Measurements from ENCODE around the gene CR2. TPM values are rescaled to one million over a fixed set of nuclear protein-coding genes. Genes with fewer than 3 reads are reported as not detected.

Gene CR2
- total RNA-seq, 1 experiment from 2014 or later = not detected

- Histone ChIP-seq H3K4me2 (ENCODE audit: low read length) (no peak overlapping the region), H3K9me2 (replicated peaks; ENCODE audit: low read length) (no peaks in the 10 kb centered on the region), H3K27ac (ENCODE audit: low read length) (no peak overlapping the region), H3K4me1 (ENCODE audit: insufficient read depth, low read length) (no peaks in the 10 kb centered on the region), H3K9ac (ENCODE audit: low read length) (no peak overlapping the region), H3K79me2 (ENCODE audit: low read length) (no peaks in the 10 kb centered on the region), H3K4me3 (ENCODE audit: low read length) (no peak overlapping the region), H4K20me1 (ENCODE audit: low read length) (no peaks in the 10 kb centered on the region), H2AFZ (ENCODE audit: low read length) (no peak overlapping the region), H3F3A (ENCODE audit: low read length, unreplicated experiment) (no peaks in the 10 kb centered on the region), H3K27me3 (ENCODE audit: low read length) (peaks cover 64% of the 10 kb centered on the region), H3K36me3 (ENCODE audit: low read depth, low read length) (no peaks in the 10 kb centered on the region), H3K9me3 (ENCODE audit: low read length) (no peaks in the 10 kb centered on the region)
- DNase-seq (no peak), ATAC-seq (no peak)
- ChIA-PET POLR2A (ENCODE audit: unreplicated experiment) (no interaction called here), CTCF (no interaction called here)
- intact Hi-C loops (cut with micrococcal nuclease) = no loop called here
- no peak for TF ChIP-seq EZH2phosphoT487 (IDR thresholded peaks at IDR 0.05; ENCODE audit: borderline replicate concordance, low read length)
- no TSS peak for BruUV-seq (replicated peaks)
These were observed 24.2 kb upstream of the CR2 start for GRCh38 chr1:207429963-207430362.

DNA sequence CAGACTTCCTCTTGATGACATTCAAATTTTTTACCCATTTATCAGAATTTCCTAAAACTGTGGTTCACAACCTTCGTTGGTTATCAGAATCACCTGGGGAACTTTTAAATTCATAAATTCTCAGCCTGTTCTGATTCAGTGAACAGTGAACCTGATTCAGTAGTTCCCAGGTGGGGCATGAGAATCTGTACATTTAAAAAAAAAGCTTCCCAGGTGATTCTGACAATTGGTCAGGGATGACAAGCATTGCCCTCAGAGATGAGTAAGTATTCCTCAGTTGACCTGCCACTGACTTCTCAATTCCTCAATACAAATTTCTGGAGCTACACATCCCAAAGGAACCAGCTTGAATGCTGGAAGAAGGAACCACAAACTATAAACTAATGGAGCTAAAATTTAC is 23.5 kb upstream of the CR2 start:
- DNase-seq (peak; percentile 16), ATAC-seq (no peak)
- Histone ChIP-seq H2AFZ (ENCODE audit: low read length) (no peak overlapping the region), H3K9ac (ENCODE audit: low read length) (no peak overlapping the region), H3K9me3 (ENCODE audit: low read length) (no peaks in the 10 kb centered on the region), H3F3A (ENCODE audit: low read length, unreplicated experiment) (no peaks in the 10 kb centered on the region), H3K79me2 (ENCODE audit: low read length) (no peaks in the 10 kb centered on the region), H3K4me2 (ENCODE audit: low read length) (no peak overlapping the region), H3K36me3 (ENCODE audit: low read depth, low read length) (no peaks in the 10 kb centered on the region), H3K4me3 (ENCODE audit: low read length) (no peak overlapping the region), H3K4me1 (ENCODE audit: insufficient read depth, low read length) (no peaks in the 10 kb centered on the region), H3K9me2 (replicated peaks; ENCODE audit: low read length) (no peaks in the 10 kb centered on the region), H4K20me1 (ENCODE audit: low read length) (no peaks in the 10 kb centered on the region), H3K27me3 (ENCODE audit: low read length) (peaks cover 67% of the 10 kb centered on the region), H3K27ac (ENCODE audit: low read length) (no peak overlapping the region)
- TF ChIP-seq CTCF (conservative IDR thresholded peaks at IDR 0.05; ENCODE audit: low read depth, low read length) (no peak), EZH2 (IDR thresholded peaks at IDR 0.05; ENCODE audit: low read length, unreplicated experiment) (no peak), EZH2phosphoT487 (IDR thresholded peaks at IDR 0.05; ENCODE audit: borderline replicate concordance, low read length) (no peak)
- ChIA-PET CTCF (no interaction called here), POLR2A (ENCODE audit: unreplicated experiment) (no interaction called here)
- intact Hi-C loops (cut with micrococcal nuclease) = no loop called here
- no TSS peak for BruUV-seq (replicated peaks)

- no peaks in the 10 kb centered on the region for H4K20me1 ChIP-seq (ENCODE audit: low read length)
- peaks cover 76% of the 10 kb centered on the region for H3K27me3 ChIP-seq (ENCODE audit: low read length)
- BruUV-seq (replicated peaks) = no TSS peak
- no peaks in the 10 kb centered on the region for H3F3A ChIP-seq (ENCODE audit: low read length, unreplicated experiment)
- no peaks in the 10 kb centered on the region for H3K4me1 ChIP-seq (ENCODE audit: insufficient read depth, low read length)
- no peak for TF ChIP-seq EZH2 (IDR thresholded peaks at IDR 0.05; ENCODE audit: low read length, unreplicated experiment)
- TF ChIP-seq CTCF (conservative IDR thresholded peaks at IDR 0.05; ENCODE audit: low read depth, low read length) = no peak
- no peak for TF ChIP-seq EZH2phosphoT487 (IDR thresholded peaks at IDR 0.05; ENCODE audit: borderline replicate concordance, low read length)
- DNase-seq = no peak
- ChIA-PET CTCF (no interaction called here), POLR2A (ENCODE audit: unreplicated experiment) (no interaction called here)
- H3K79me2 ChIP-seq (ENCODE audit: low read length) = no peaks in the 10 kb centered on the region
- no peak overlapping the region for H3K27ac ChIP-seq (ENCODE audit: low read length)
- intact Hi-C loops (cut with micrococcal nuclease) = no loop called here
- no peaks in the 10 kb centered on the region for H3K9me3 ChIP-seq (ENCODE audit: low read length)
- ATAC-seq = no peak
- no peak overlapping the region for H3K4me2 ChIP-seq (ENCODE audit: low read length)
- H3K36me3 ChIP-seq (ENCODE audit: low read depth, low read length) = no peaks in the 10 kb centered on the region
- no peak overlapping the region for H3K9ac ChIP-seq (ENCODE audit: low read length)
- H2AFZ ChIP-seq (ENCODE audit: low read length) = no peak overlapping the region
- no peak overlapping the region for H3K4me3 ChIP-seq (ENCODE audit: low read length)
- no peaks in the 10 kb centered on the region for H3K9me2 ChIP-seq (replicated peaks; ENCODE audit: low read length)
These were observed 22.6 kb upstream of the CR2 start for GRCh38 chr1:207431508-207431907.
